HepG2 (cell line): ENCODE results near the gene CHST2. TPM values are rescaled to one million over a fixed set of nuclear protein-coding genes. Genes with fewer than 3 reads are reported as not detected.

Experiments
- ATAC-seq: fragments of 200-7000 bp; cut with Tn5 transposase; 3 replicates; pipeline ENCODE4 v1.9.1; 2020; ENCODE audit warnings: mild to moderate bottlenecking, moderate library complexity
- BruUV-seq: library from RNA; stranded (reverse); fragments of 400-500 nt; replicated peaks from 2 replicates; lab custom pipeline; 2021; lab: Mats Ljungman, UMichigan
- CTCF ChIA-PET: fragments of 300-600 bp; formaldehyde crosslinking; extraction: SDS; loops from one replicate; lab custom pipeline; 2021; ENCODE audit warnings: low total read pairs, inconsistent platforms, low intra/inter-chr PET ratio; lab: Yijun Ruan, JAX
- POLR2A ChIA-PET: fragments of 350-600 bp; sonication (Branson Sonifier 250); formaldehyde crosslinking; loops from one replicate; lab custom pipeline; 2020; ENCODE audit warnings: antibody characterized with exemption, inconsistent platforms; lab: Yijun Ruan, JAX
- DNase-seq: peaks from one replicate; pipeline ENCODE4 v3.0.0-alpha.2; 2015; ENCODE audit warnings: low spot score
- FAIRE-seq: peaks from 3 replicates; lab custom pipeline; 2011; peaks lifted over from hg19 to GRCh38; lab: Jason Lieb, UNC
- H2AFZ ChIP-seq: one replicate; pipeline ENCODE4 v1.6.1; 2011; ENCODE audit warnings: low read length, inconsistent platforms
- H3K27ac ChIP-seq: fragments of 300-600 bp; 3 replicates; pipeline ENCODE4 v1.8.0; 2011; ENCODE audit warnings: mixed run types, mild to moderate bottlenecking, mixed read lengths, low read length, inconsistent platforms; ENCODE audit not compliant: insufficient read depth; ENCODE audit errors: extremely low read length
- H3K27me3 ChIP-seq, 2 experiments: fragments of 200-600 bp in 1 of 2; 2 replicates in 1 of 2; 3 replicates in 1 of 2; pipeline versions ENCODE4 v1.6.0 to v1.8.0; 2011; ENCODE audit warnings: low read length in 2 of 2, mild to moderate bottlenecking in 2 of 2, moderate library complexity in 2 of 2, inconsistent platforms in 1 of 2; ENCODE audit not compliant: insufficient read depth in 2 of 2, control insufficient read depth in 1 of 2
- H3K36me3 ChIP-seq, 2 experiments: fragments of 200-600 bp in 1 of 2; replicated peaks in 1 of 2; 2 replicates in 1 of 2; 3 replicates in 1 of 2; pipeline versions ENCODE4 v1.5.1 to v1.8.0; 2011; ENCODE audit warnings: low read length in 2 of 2, inconsistent platforms in 1 of 2; ENCODE audit not compliant: insufficient read depth in 2 of 2, control insufficient read depth in 1 of 2
- H3K4me1 ChIP-seq: 2 replicates; pipeline ENCODE4 v1.5.1; 2012; ENCODE audit warnings: low read length, inconsistent platforms; ENCODE audit not compliant: insufficient read depth
- H3K4me2 ChIP-seq: 2 replicates; pipeline ENCODE4 v1.6.0; 2011; ENCODE audit warnings: low read depth, low read length, inconsistent platforms
- H3K4me3 ChIP-seq, 3 experiments: fragments of 200-600 bp in 1 of 3; sonication (generic), shearing (Covaris generic) in 1 of 3; replicated peaks in 1 of 3; 2 replicates each; pipeline ENCODE4 v1.5.1; 2011 to 2016; ENCODE audit warnings: low read length in 3 of 3, inconsistent platforms in 2 of 3, low read depth in 2 of 3, mild to moderate bottlenecking in 2 of 3, control low read depth in 1 of 3, mixed read lengths in 1 of 3; ENCODE audit not compliant: insufficient read depth in 1 of 3
- H3K79me2 ChIP-seq: one replicate; pipeline ENCODE4 v1.6.1; 2011; ENCODE audit warnings: low read length, inconsistent platforms; ENCODE audit not compliant: insufficient read depth
- H3K9ac ChIP-seq: 2 replicates; pipeline ENCODE4 v1.6.0; 2011; ENCODE audit warnings: mild to moderate bottlenecking, low read depth, low read length, inconsistent platforms; ENCODE audit not compliant: insufficient read depth
- H3K9me3 ChIP-seq: 2 replicates; pipeline ENCODE4 v1.5.1; 2012; ENCODE audit warnings: mild to moderate bottlenecking, low read length
- H4K20me1 ChIP-seq: 2 replicates; pipeline ENCODE4 v1.6.0; 2011; ENCODE audit warnings: inconsistent platforms, mild to moderate bottlenecking, low read length, moderate library complexity; ENCODE audit not compliant: insufficient read depth
- PRDM4 ChIP-seq: sonication (generic); formaldehyde crosslinking; IDR thresholded peaks from 2 replicates; pipeline ENCODE4 v1.9.0; 2021; ENCODE audit warnings: missing genetic modification reagents, borderline replicate concordance
- SRSF4 ChIP-seq: fragments of 200-400 bp; formaldehyde crosslinking; IDR thresholded peaks from one replicate; pipeline ENCODE4 v1.6.1; 2018; ENCODE audit warnings: mild to moderate bottlenecking, low read depth, low read length, moderate library complexity; ENCODE audit not compliant: poor library complexity, severe bottlenecking
- TAF15 ChIP-seq: fragments of 200-400 bp; formaldehyde crosslinking; IDR thresholded peaks from one replicate; pipeline ENCODE4 v1.6.1; 2018; ENCODE audit warnings: mild to moderate bottlenecking, low read depth, low read length; ENCODE audit not compliant: poor library complexity, severe bottlenecking
- ZNF556 ChIP-seq: sonication (generic); formaldehyde crosslinking; IDR thresholded peaks from 2 replicates; pipeline ENCODE4 v1.4.0; 2020; ENCODE audit warnings: mild to moderate bottlenecking, missing genetic modification reagents, borderline replicate concordance
- ZNF557 ChIP-seq: sonication (generic); formaldehyde crosslinking; IDR thresholded peaks from 2 replicates; pipeline ENCODE4 v1.4.0; 2020; ENCODE audit warnings: missing genetic modification reagents
- WGBS: methylation state at CpG from one replicate; pipeline ENCODE4 v1.1.6; 2017; ENCODE audit warnings: low lambda C conversion rate; 5-methylcytosine and 5-hydroxymethylcytosine counted together
- in situ Hi-C: cut with HindIII; loops from 2 replicates; pipeline ENCODE4 v1.10.0; 2017; ENCODE audit warnings: low pct_unique_long_range_greater_than_20kb; ENCODE audit not compliant: extremely low pct_ligation_motif_present
- intact Hi-C: fragments of 100-400 bp; cut with micrococcal nuclease; formaldehyde crosslinking; loops from one replicate; pipeline ENCODE4 v1.10.0; 2022; ENCODE audit not compliant: unreplicated experiment
- polyA plus RNA-seq, 8 experiments: library from polyadenylated mRNA; depleted of rRNA in 3 of 8; stranded (reverse) in 7 of 8; unstranded in 1 of 8; fragments of >200 nt; fragmentation: Illumina TruSeq in 4 of 8; extraction: Trizol in 4 of 8; gene quantifications; 2 replicates each; pipeline versions ENCODE4 v1.2.1 to v1.2.3, GENCODE V29; 2011 to 2016; ENCODE audit warnings: low read depth in 4 of 8, missing spikeins in 1 of 8, mixed read lengths in 1 of 8; ENCODE audit not compliant: insufficient read depth in 1 of 8
- total RNA-seq, 5 experiments: library from RNA; depleted of rRNA; stranded (reverse); fragments of >200 nt; fragmentation: Illumina TruSeq; extraction: Trizol; gene quantifications; 2 replicates each; pipeline ENCODE4 v1.2.3, GENCODE V29; 2016; ENCODE audit warnings: low read depth in 1 of 5

The CHST2 gene
- total and polyA plus RNA-seq, 2 of the 13 experiments (the other 11 are each of a cell fraction or from before 2014, with no cell fraction given), result not detected

- TF ChIP-seq PRDM4 (no peak), ZNF557 (CRISPR knock-in tag) (no peak), TAF15 (no peak)
- TF ChIP-seq, all 625 proteins: peak for 0
Measured at GRCh38 chr3:143137435-143138036, 18.0 kb downstream of the CHST2 start (continued).

- no peak for DNase-seq
- WGBS, result 16% methylated on average over 3 of the region's 3 CpGs
- Histone ChIP-seq H3K9me3 (no peaks in the 10 kb centered on the region), H3K79me2 (no peaks in the 10 kb centered on the region), H3K4me1 (no peaks in the 10 kb centered on the region), H3K27ac (no peak overlapping the region), H3K36me3 (no peaks in the 10 kb centered on the region), H4K20me1 (no peaks in the 10 kb centered on the region), H3K9ac (no peak overlapping the region), H3K27me3 (peaks cover 0 to 2% of the 10 kb centered on the region in 2 experiments; a peak in 2 of 5 replicates), H3K4me2 (no peak overlapping the region), H2AFZ (no peak overlapping the region), H3K4me3 (no peak overlapping the region)
- ChIA-PET POLR2A (no interaction called here), CTCF (no interaction called here)
- in situ Hi-C loops (no loop called here), intact Hi-C loops (no loop called here)
- BruUV-seq, result no TSS peak
- TF ChIP-seq SRSF4 (no peak), ZNF556 (CRISPR knock-in tag) (no peak)
- no peak for ATAC-seq
- no peak for FAIRE-seq
Measured at GRCh38 chr3:143138953-143139352, 19.4 kb downstream of the CHST2 start.
